ENCODE measurements around the gene TRMT44.

GRCh38 chr4:8409264-8410065 lies 31.1 kb upstream of the TRMT44 start:
- TF ChIP-seq POLR2AphosphoS5 (IDR thresholded peaks at IDR 0.05; ENCODE audit: borderline replicate concordance, low read depth, low read length) (no peak), EZH2 (IDR thresholded peaks at IDR 0.05) (no peak), FOXP2 (optimal IDR thresholded peaks at IDR 0.05; ENCODE audit: control extremely low read depth, extremely low read length, insufficient read depth) (no peak)
